ENCODE results near the gene GTPBP2.

DNA sequence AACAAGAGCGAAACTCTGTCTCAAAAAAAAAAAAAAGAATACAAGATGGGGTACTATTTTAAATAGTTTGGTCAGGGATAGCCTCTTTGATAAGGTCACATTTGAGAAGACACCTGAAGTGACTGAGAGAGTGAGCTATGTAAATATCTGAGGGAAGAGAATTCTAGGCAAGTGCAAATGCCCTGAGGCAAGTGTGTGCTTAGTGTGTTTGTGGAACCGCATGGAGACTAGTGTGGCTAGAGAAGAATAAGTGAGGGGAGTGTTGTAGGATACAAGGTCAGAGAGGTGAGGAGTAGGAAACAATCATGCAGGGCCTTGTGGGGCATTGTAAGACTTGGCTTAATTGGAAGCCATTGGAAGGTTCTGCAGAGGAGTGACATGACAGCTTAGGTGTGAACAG, 19.2 kb upstream of the GTPBP2 start:
- TF ChIP-seq SP1 (IDR thresholded peaks at IDR 0.05) (no peak), LEF1 (IDR thresholded peaks at IDR 0.05; ENCODE audit: borderline replicate concordance) (no peak), ELF4 (IDR thresholded peaks at IDR 0.05) (no peak), ZNF384 (IDR thresholded peaks at IDR 0.05) (no peak), FOXA1 (IDR thresholded peaks at IDR 0.05) (no peak)
- TF ChIP-seq, protein P1, sequence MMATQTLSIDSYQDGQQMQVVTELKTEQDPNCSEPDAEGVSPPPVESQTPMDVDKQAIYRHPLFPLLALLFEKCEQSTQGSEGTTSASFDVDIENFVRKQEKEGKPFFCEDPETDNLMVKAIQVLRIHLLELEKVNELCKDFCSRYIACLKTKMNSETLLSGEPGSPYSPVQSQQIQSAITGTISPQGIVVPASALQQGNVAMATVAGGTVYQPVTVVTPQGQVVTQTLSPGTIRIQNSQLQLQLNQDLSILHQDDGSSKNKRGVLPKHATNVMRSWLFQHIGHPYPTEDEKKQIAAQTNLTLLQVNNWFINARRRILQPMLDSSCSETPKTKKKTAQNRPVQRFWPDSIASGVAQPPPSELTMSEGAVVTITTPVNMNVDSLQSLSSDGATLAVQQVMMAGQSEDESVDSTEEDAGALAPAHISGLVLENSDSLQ (IDR thresholded peaks at IDR 0.05), result no peak

Data from HEK293T (cell line).